HepG2 (cell line): ENCODE results near the gene OVOL3. TPM values are rescaled to one million over a fixed set of nuclear protein-coding genes. Genes with fewer than 3 reads are reported as not detected.

Experiments
- ATAC-seq: fragments of 200-7000 bp; cut with Tn5 transposase; 3 replicates; pipeline ENCODE4 v1.9.1; 2020; ENCODE audit warnings: mild to moderate bottlenecking, moderate library complexity
- BruUV-seq: library from RNA; stranded (reverse); fragments of 400-500 nt; replicated peaks from 2 replicates; lab custom pipeline; 2021; lab: Mats Ljungman, UMichigan
- CTCF ChIA-PET: fragments of 300-600 bp; formaldehyde crosslinking; extraction: SDS; loops from one replicate; lab custom pipeline; 2021; ENCODE audit warnings: low total read pairs, inconsistent platforms, low intra/inter-chr PET ratio; lab: Yijun Ruan, JAX
- POLR2A ChIA-PET: fragments of 350-600 bp; sonication (Branson Sonifier 250); formaldehyde crosslinking; loops from one replicate; lab custom pipeline; 2020; ENCODE audit warnings: antibody characterized with exemption, inconsistent platforms; lab: Yijun Ruan, JAX
- DNase-seq: peaks from one replicate; pipeline ENCODE4 v3.0.0-alpha.2; 2015; ENCODE audit warnings: low spot score
- FAIRE-seq: peaks from 3 replicates; lab custom pipeline; 2011; peaks lifted over from hg19 to GRCh38; lab: Jason Lieb, UNC
- H2AFZ ChIP-seq: one replicate; pipeline ENCODE4 v1.6.1; 2011; ENCODE audit warnings: low read length, inconsistent platforms
- H3K27ac ChIP-seq: fragments of 300-600 bp; 3 replicates; pipeline ENCODE4 v1.8.0; 2011; ENCODE audit warnings: mixed run types, mild to moderate bottlenecking, mixed read lengths, low read length, inconsistent platforms; ENCODE audit not compliant: insufficient read depth; ENCODE audit errors: extremely low read length
- H3K27me3 ChIP-seq, 2 experiments: fragments of 200-600 bp in 1 of 2; 2 replicates in 1 of 2; 3 replicates in 1 of 2; pipeline versions ENCODE4 v1.6.0 to v1.8.0; 2011; ENCODE audit warnings: low read length in 2 of 2, mild to moderate bottlenecking in 2 of 2, moderate library complexity in 2 of 2, inconsistent platforms in 1 of 2; ENCODE audit not compliant: insufficient read depth in 2 of 2, control insufficient read depth in 1 of 2
- H3K36me3 ChIP-seq, 2 experiments: fragments of 200-600 bp in 1 of 2; replicated peaks in 1 of 2; 2 replicates in 1 of 2; 3 replicates in 1 of 2; pipeline versions ENCODE4 v1.5.1 to v1.8.0; 2011; ENCODE audit warnings: low read length in 2 of 2, inconsistent platforms in 1 of 2; ENCODE audit not compliant: insufficient read depth in 2 of 2, control insufficient read depth in 1 of 2
- H3K4me1 ChIP-seq: 2 replicates; pipeline ENCODE4 v1.5.1; 2012; ENCODE audit warnings: low read length, inconsistent platforms; ENCODE audit not compliant: insufficient read depth
- H3K4me2 ChIP-seq: 2 replicates; pipeline ENCODE4 v1.6.0; 2011; ENCODE audit warnings: low read depth, low read length, inconsistent platforms
- H3K4me3 ChIP-seq, 3 experiments: fragments of 200-600 bp in 1 of 3; sonication (generic), shearing (Covaris generic) in 1 of 3; replicated peaks in 1 of 3; 2 replicates each; pipeline ENCODE4 v1.5.1; 2011 to 2016; ENCODE audit warnings: low read length in 3 of 3, inconsistent platforms in 2 of 3, low read depth in 2 of 3, mild to moderate bottlenecking in 2 of 3, control low read depth in 1 of 3, mixed read lengths in 1 of 3; ENCODE audit not compliant: insufficient read depth in 1 of 3
- H3K79me2 ChIP-seq: one replicate; pipeline ENCODE4 v1.6.1; 2011; ENCODE audit warnings: low read length, inconsistent platforms; ENCODE audit not compliant: insufficient read depth
- H3K9ac ChIP-seq: 2 replicates; pipeline ENCODE4 v1.6.0; 2011; ENCODE audit warnings: mild to moderate bottlenecking, low read depth, low read length, inconsistent platforms; ENCODE audit not compliant: insufficient read depth
- H3K9me3 ChIP-seq: 2 replicates; pipeline ENCODE4 v1.5.1; 2012; ENCODE audit warnings: mild to moderate bottlenecking, low read length
- H4K20me1 ChIP-seq: 2 replicates; pipeline ENCODE4 v1.6.0; 2011; ENCODE audit warnings: inconsistent platforms, mild to moderate bottlenecking, low read length, moderate library complexity; ENCODE audit not compliant: insufficient read depth
- CAMTA2 ChIP-seq: sonication (generic); formaldehyde crosslinking; IDR thresholded peaks from 2 replicates; pipeline ENCODE4 v1.4.0; 2020; ENCODE audit warnings: mild to moderate bottlenecking, missing genetic modification reagents, borderline replicate concordance
- FOXA3 ChIP-seq: IDR thresholded peaks from 2 replicates; pipeline ENCODE4 v1.6.1; 2016; ENCODE audit warnings: missing genetic modification reagents, missing compliant biosample characterization
- RBFOX2 ChIP-seq: fragments of 200-400 bp; formaldehyde crosslinking; IDR thresholded peaks from 2 replicates; pipeline ENCODE4 v1.6.1; 2017; ENCODE audit warnings: low read depth, mild to moderate bottlenecking, low read length
- ZEB1 ChIP-seq: IDR thresholded peaks from 2 replicates; pipeline ENCODE4 v1.6.1; 2012; ENCODE audit warnings: mild to moderate bottlenecking, low read depth, inconsistent platforms; ENCODE audit not compliant: insufficient replicate concordance
- ZNF121 ChIP-seq: sonication (generic); formaldehyde crosslinking; IDR thresholded peaks from 2 replicates; pipeline ENCODE4 v1.5.0; 2020; ENCODE audit warnings: mild to moderate bottlenecking, missing genetic modification reagents
- ZNF136 ChIP-seq: sonication (generic); formaldehyde crosslinking; IDR thresholded peaks from 2 replicates; pipeline ENCODE4 v1.8.1; 2022; ENCODE audit warnings: low read depth, mild to moderate bottlenecking, moderate library complexity, missing genetic modification reagents
- ZNF24 ChIP-seq: fragments of 450-650 bp; IDR thresholded peaks from 2 replicates; pipeline ENCODE4 v1.6.1; 2017; ENCODE audit warnings: antibody characterized with exemption, mild to moderate bottlenecking
- ZZZ3 ChIP-seq: sonication (generic); formaldehyde crosslinking; IDR thresholded peaks from 2 replicates; pipeline ENCODE4 v1.4.0; 2020; ENCODE audit warnings: missing genetic modification reagents, mild to moderate bottlenecking, borderline replicate concordance
- WGBS: methylation state at CpG from one replicate; pipeline ENCODE4 v1.1.6; 2017; ENCODE audit warnings: low lambda C conversion rate; 5-methylcytosine and 5-hydroxymethylcytosine counted together
- in situ Hi-C: cut with HindIII; loops from 2 replicates; pipeline ENCODE4 v1.10.0; 2017; ENCODE audit warnings: low pct_unique_long_range_greater_than_20kb; ENCODE audit not compliant: extremely low pct_ligation_motif_present
- intact Hi-C: fragments of 100-400 bp; cut with micrococcal nuclease; formaldehyde crosslinking; loops from one replicate; pipeline ENCODE4 v1.10.0; 2022; ENCODE audit not compliant: unreplicated experiment
- polyA plus RNA-seq, 8 experiments: library from polyadenylated mRNA; depleted of rRNA in 3 of 8; stranded (reverse) in 7 of 8; unstranded in 1 of 8; fragments of >200 nt; fragmentation: Illumina TruSeq in 4 of 8; extraction: Trizol in 4 of 8; gene quantifications; 2 replicates each; pipeline versions ENCODE4 v1.2.1 to v1.2.3, GENCODE V29; 2011 to 2016; ENCODE audit warnings: low read depth in 4 of 8, missing spikeins in 1 of 8, mixed read lengths in 1 of 8; ENCODE audit not compliant: insufficient read depth in 1 of 8
- total RNA-seq, 5 experiments: library from RNA; depleted of rRNA; stranded (reverse); fragments of >200 nt; fragmentation: Illumina TruSeq; extraction: Trizol; gene quantifications; 2 replicates each; pipeline ENCODE4 v1.2.3, GENCODE V29; 2016; ENCODE audit warnings: low read depth in 1 of 5
- TF ChIP-seq, protein P1 (sequence below): sonication (generic); formaldehyde crosslinking; IDR thresholded peaks from 2 replicates; pipeline ENCODE4 v1.4.0; 2020; ENCODE audit warnings: mild to moderate bottlenecking, low read depth, missing genetic modification reagents
- TF ChIP-seq, protein P2 (sequence below): sonication (generic); formaldehyde crosslinking; IDR thresholded peaks from 2 replicates; pipeline ENCODE4 v1.4.0; 2020; ENCODE audit warnings: missing genetic modification reagents
- TF ChIP-seq, protein P3 (sequence below): sonication (generic); formaldehyde crosslinking; IDR thresholded peaks from 2 replicates; pipeline ENCODE4 v1.8.1; 2023; ENCODE audit warnings: missing genetic modification reagents, mild to moderate bottlenecking, borderline replicate concordance

OVOL3 gene
- total and polyA plus RNA-seq, 2 of the 13 experiments (the other 11 are each of a cell fraction or from before 2014, with no cell fraction given), result not detected

- H3K36me3 ChIP-seq, result peaks cover 8 to 15% of the 10 kb centered on the region in 2 experiments; a peak in 2 of 5 replicates
- H3K27me3 ChIP-seq, result no peaks in the 10 kb centered on the region; a peak in 1 of 5 replicates
- H3K4me3 ChIP-seq, result peak overlapping the region in 2 of 3 experiments; percentile 88 to 93; a peak in 3 of 6 replicates
- no peak for FAIRE-seq
- ChIA-PET CTCF (no interaction called here), POLR2A (interaction anchor here (1.1 to 2.3 kb wide), 2 partner anchors 15 to 23 kb away, joined by 3 to 33 read pairs; no protein-coding TSS in a partner anchor)
- peak overlapping the region; percentile 94 for H3K4me2 ChIP-seq
- no peaks in the 10 kb centered on the region for H4K20me1 ChIP-seq
- no peak overlapping the region for H3K27ac ChIP-seq
- H3K4me1 ChIP-seq, result peaks cover 30% of the 10 kb centered on the region
- peaks cover 21% of the 10 kb centered on the region for H3K79me2 ChIP-seq
- no peak overlapping the region for H2AFZ ChIP-seq
- peak overlapping the region; percentile 88 for H3K9ac ChIP-seq
- no peaks in the 10 kb centered on the region for H3K9me3 ChIP-seq
- in situ Hi-C loops, result no loop called here
- no peak for ATAC-seq
- intact Hi-C loops, result no loop called here
- WGBS, result 97% methylated on average over 18 of the region's 34 CpGs
- DNase-seq, result no peak
- BruUV-seq, result no TSS peak
- TF ChIP-seq CAMTA2 (CRISPR knock-in tag), result no peak
- peak; percentile 49; the same call in 1 of the 2 replicates for TF ChIP-seq RBFOX2
Measured at GRCh38 chr19:36113425-36113824, 2.5 kb downstream of the OVOL3 start.

GRCh38 chr19:36113894-36114720 lies 3.2 kb downstream of the OVOL3 start:
- POLR2A ChIA-PET, result interaction anchor here (1.1 to 2.3 kb wide), 8 partner anchors 11 to 375 kb away, joined by 3 to 33 read pairs (median 4); partner anchors contain the start of genes CAPNS1, ZNF146, ZNF565 and ZNF566
- intact Hi-C loops (loop anchor here (2.0 kb wide), 1 partner anchor 59 kb away; the partner anchor contains the start of genes THAP8 and WDR62), in situ Hi-C loops (no loop called here)
- Histone ChIP-seq H3K27me3 (no peaks in the 10 kb centered on the region; a peak in 1 of 5 replicates), H2AFZ (no peak overlapping the region), H3K27ac (peak overlapping the region; percentile 77), H3K9ac (peak overlapping the region; percentile 88), H3K9me3 (no peaks in the 10 kb centered on the region), H4K20me1 (no peaks in the 10 kb centered on the region), H3K4me1 (peaks cover 37% of the 10 kb centered on the region), H3K36me3 (peaks cover 10 to 15% of the 10 kb centered on the region in 2 experiments; a peak in 2 of 5 replicates), H3K4me2 (peak overlapping the region; percentile 94), H3K79me2 (peaks cover 21% of the 10 kb centered on the region), H3K4me3 (peak overlapping the region; percentile 72 to 93 (median 88))
- ATAC-seq (no peak), DNase-seq (no peak), FAIRE-seq (no peak)
- TSS peak; percentile 56 for BruUV-seq
- 30% methylated on average over 39 of the region's 48 CpGs for WGBS
- CTCF ChIA-PET, result no interaction called here
- TF ChIP-seq, protein P1, sequence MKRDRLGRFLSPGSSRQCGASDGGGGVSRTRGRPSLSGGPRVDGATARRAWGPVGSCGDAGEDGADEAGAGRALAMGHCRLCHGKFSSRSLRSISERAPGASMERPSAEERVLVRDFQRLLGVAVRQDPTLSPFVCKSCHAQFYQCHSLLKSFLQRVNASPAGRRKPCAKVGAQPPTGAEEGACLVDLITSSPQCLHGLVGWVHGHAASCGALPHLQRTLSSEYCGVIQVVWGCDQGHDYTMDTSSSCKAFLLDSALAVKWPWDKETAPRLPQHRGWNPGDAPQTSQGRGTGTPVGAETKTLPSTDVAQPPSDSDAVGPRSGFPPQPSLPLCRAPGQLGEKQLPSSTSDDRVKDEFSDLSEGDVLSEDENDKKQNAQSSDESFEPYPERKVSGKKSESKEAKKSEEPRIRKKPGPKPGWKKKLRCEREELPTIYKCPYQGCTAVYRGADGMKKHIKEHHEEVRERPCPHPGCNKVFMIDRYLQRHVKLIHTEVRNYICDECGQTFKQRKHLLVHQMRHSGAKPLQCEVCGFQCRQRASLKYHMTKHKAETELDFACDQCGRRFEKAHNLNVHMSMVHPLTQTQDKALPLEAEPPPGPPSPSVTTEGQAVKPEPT (CRISPR knock-in tag), result no peak
- TF ChIP-seq ZNF136 (no peak), FOXA3 (0 out of 2 replicates have a peak, but pooled peaks have one; percentile 8), ZNF24 (no peak), ZNF121 (CRISPR knock-in tag) (no peak), ZZZ3 (no peak), ZEB1 (no peak)
- TF ChIP-seq, protein P2, sequence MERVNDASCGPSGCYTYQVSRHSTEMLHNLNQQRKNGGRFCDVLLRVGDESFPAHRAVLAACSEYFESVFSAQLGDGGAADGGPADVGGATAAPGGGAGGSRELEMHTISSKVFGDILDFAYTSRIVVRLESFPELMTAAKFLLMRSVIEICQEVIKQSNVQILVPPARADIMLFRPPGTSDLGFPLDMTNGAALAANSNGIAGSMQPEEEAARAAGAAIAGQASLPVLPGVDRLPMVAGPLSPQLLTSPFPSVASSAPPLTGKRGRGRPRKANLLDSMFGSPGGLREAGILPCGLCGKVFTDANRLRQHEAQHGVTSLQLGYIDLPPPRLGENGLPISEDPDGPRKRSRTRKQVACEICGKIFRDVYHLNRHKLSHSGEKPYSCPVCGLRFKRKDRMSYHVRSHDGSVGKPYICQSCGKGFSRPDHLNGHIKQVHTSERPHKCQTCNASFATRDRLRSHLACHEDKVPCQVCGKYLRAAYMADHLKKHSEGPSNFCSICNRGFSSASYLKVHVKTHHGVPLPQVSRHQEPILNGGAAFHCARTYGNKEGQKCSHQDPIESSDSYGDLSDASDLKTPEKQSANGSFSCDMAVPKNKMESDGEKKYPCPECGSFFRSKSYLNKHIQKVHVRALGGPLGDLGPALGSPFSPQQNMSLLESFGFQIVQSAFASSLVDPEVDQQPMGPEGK (CRISPR knock-in tag), result 0 out of 2 replicates have a peak, but pooled peaks have one; percentile 32
- TF ChIP-seq, protein P3, sequence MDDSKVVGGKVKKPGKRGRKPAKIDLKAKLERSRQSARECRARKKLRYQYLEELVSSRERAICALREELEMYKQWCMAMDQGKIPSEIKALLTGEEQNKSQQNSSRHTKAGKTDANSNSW, result 0 out of 2 replicates have a peak, but pooled peaks have one; percentile 3
